ENCODE results near the gene DUOX1. TPM values are rescaled to one million over a fixed set of nuclear protein-coding genes. Genes with fewer than 3 reads are reported as not detected.

Gene DUOX1
- total RNA-seq, 1 experiment from 2014 or later = 15.1 TPM

DNA sequence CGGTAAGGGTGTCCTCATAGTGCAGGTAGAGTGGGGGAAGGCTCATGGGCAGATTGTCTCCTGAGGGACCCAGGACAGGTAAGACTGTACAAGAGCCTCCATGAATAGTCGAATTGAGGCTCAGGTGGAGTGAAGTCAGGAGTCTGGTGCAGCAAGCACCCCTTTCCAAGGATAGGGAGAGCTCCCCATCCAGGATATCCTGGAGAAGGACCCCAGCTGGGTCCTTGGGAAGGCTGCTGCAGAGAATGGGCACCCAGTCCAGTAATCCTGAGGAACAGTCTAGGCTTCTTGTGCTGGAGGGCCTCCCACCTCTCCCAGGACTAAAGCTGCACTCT lies 15.1 kb upstream of the DUOX1 start:
- Mint-ChIP-seq H3K9me3 (ENCODE audit: unreplicated experiment) (no peaks in the 10 kb centered on the region), H3K36me3 (ENCODE audit: insufficient read depth, unreplicated experiment) (no peaks in the 10 kb centered on the region), H3K27ac (ENCODE audit: low read depth, unreplicated experiment) (no peak overlapping the region), H3K27me3 (ENCODE audit: insufficient read depth, unreplicated experiment) (peaks cover 43% of the 10 kb centered on the region), H3K4me1 (ENCODE audit: insufficient read depth, unreplicated experiment) (peaks cover 6% of the 10 kb centered on the region), H3K4me3 (ENCODE audit: unreplicated experiment) (no peak overlapping the region)
- intact Hi-C loops (cut with micrococcal nuclease) = loop anchor here (5.0 kb wide), 1 partner anchor 147 kb away; no protein-coding TSS in a partner anchor
- ChIA-PET CTCF (interaction anchor here (1.2 kb wide), 1 partner anchor 12 kb away, joined by 5 read pairs; no protein-coding TSS in a partner anchor), POLR2A (no interaction called here)
- TF ChIP-seq, protein P1, sequence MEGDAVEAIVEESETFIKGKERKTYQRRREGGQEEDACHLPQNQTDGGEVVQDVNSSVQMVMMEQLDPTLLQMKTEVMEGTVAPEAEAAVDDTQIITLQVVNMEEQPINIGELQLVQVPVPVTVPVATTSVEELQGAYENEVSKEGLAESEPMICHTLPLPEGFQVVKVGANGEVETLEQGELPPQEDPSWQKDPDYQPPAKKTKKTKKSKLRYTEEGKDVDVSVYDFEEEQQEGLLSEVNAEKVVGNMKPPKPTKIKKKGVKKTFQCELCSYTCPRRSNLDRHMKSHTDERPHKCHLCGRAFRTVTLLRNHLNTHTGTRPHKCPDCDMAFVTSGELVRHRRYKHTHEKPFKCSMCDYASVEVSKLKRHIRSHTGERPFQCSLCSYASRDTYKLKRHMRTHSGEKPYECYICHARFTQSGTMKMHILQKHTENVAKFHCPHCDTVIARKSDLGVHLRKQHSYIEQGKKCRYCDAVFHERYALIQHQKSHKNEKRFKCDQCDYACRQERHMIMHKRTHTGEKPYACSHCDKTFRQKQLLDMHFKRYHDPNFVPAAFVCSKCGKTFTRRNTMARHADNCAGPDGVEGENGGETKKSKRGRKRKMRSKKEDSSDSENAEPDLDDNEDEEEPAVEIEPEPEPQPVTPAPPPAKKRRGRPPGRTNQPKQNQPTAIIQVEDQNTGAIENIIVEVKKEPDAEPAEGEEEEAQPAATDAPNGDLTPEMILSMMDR (IDR thresholded peaks at IDR 0.05; ENCODE audit: unreplicated experiment) = no peak
- DNase-seq (ENCODE audit: unreplicated experiment) = no peak
- BruUV-seq (replicated peaks) = no TSS peak

DNA sequence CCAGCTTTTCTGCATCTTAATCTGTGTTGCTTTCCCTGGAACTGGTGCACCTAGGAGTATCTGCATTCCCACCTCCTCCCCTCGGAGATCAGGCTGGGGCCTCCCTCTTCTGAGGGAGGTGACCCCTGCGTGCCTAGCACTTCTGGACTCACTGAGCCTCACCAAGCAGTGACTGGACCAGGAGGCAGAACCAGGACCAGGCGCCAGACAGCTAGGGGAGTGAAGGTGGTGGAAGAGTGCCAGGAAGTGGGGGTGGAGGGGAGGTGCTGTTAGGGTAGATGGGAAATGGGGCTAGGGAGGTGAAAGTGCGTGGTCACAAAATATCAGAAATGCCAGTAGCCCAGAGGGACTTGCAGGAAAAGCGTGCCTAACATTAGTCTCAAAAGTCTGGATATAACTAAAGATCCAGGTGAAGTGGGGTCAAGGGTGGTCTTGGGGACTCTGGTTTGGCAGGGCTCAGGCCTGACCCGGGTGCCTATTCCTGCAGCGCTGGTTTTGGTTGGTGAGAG lies 14.4 kb upstream of the DUOX1 start:
- TF ChIP-seq, protein P1 (IDR thresholded peaks at IDR 0.05; ENCODE audit: unreplicated experiment) = no peak
- no peak overlapping the region for H3K27ac Mint-ChIP-seq (ENCODE audit: low read depth, unreplicated experiment)
- ChIA-PET POLR2A (no interaction called here), CTCF (interaction anchor here (1.1 to 1.2 kb wide), 2 partner anchors 9 to 11 kb away, joined by 4 to 5 read pairs; no protein-coding TSS in a partner anchor)
- H3K27me3 Mint-ChIP-seq (ENCODE audit: insufficient read depth, unreplicated experiment) = peaks cover 43% of the 10 kb centered on the region
- DNase-seq (ENCODE audit: unreplicated experiment) = no peak
- H3K36me3 Mint-ChIP-seq (ENCODE audit: insufficient read depth, unreplicated experiment) = no peaks in the 10 kb centered on the region
- intact Hi-C loops (cut with micrococcal nuclease) = loop anchor here (5.0 kb wide), 1 partner anchor 148 kb away; no protein-coding TSS in a partner anchor
- no peaks in the 10 kb centered on the region for H3K9me3 Mint-ChIP-seq (ENCODE audit: unreplicated experiment)
- no peak overlapping the region for H3K4me3 Mint-ChIP-seq (ENCODE audit: unreplicated experiment)
- no TSS peak for BruUV-seq (replicated peaks)
- peaks cover 6% of the 10 kb centered on the region for H3K4me1 Mint-ChIP-seq (ENCODE audit: insufficient read depth, unreplicated experiment)

DNA sequence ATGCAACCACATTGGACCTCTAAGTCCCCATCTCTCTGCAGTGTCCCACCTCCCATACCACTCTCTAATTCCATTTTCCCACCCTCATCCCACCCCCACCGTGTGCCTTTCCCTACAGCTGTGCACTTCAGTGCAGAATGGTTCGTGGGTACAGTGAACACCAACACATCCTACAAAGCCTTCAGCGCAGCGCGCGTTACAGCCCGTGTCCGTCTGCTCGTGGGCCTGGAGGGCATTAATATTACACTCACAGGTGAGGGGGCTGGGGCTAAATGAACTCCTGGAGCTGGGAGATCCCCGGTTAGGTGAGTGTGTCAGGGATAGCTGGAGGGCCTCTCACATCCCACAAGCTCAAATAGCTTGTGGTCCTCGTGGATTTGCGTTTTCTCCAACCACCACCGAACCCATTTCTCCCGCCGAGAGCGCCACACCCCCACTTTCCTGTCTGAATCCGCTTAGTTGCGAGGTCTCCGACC lies 13.8 kb upstream of the DUOX1 start:
- intact Hi-C loops (cut with micrococcal nuclease) = loop anchor here (5.0 kb wide), 1 partner anchor 149 kb away; no protein-coding TSS in a partner anchor

More for the DNA sequence above, 13.8 kb upstream of the DUOX1 start:
- no peak overlapping the region for H3K4me3 Mint-ChIP-seq (ENCODE audit: unreplicated experiment)
- H3K27me3 Mint-ChIP-seq (ENCODE audit: insufficient read depth, unreplicated experiment) = peaks cover 43% of the 10 kb centered on the region
- ChIA-PET CTCF (interaction anchor here (0.6 to 1.1 kb wide), 5 partner anchors 10 to 471 kb away, joined by 3 to 4 read pairs (median 3); no protein-coding TSS in a partner anchor), POLR2A (no interaction called here)
- peaks cover 6% of the 10 kb centered on the region for H3K4me1 Mint-ChIP-seq (ENCODE audit: insufficient read depth, unreplicated experiment)
- no peak overlapping the region for H3K27ac Mint-ChIP-seq (ENCODE audit: low read depth, unreplicated experiment)
- no peaks in the 10 kb centered on the region for H3K36me3 Mint-ChIP-seq (ENCODE audit: insufficient read depth, unreplicated experiment)
- DNase-seq (ENCODE audit: unreplicated experiment) = no peak
- H3K9me3 Mint-ChIP-seq (ENCODE audit: unreplicated experiment) = no peaks in the 10 kb centered on the region
- TF ChIP-seq, protein P1 (IDR thresholded peaks at IDR 0.05; ENCODE audit: unreplicated experiment) = no peak
- no TSS peak for BruUV-seq (replicated peaks)
